Ishikawa (cell line): ENCODE results near the gene SH3PXD2A.

Experiments used
- EP300 ChIP-seq: IDR thresholded peaks from 2 replicates; pipeline ENCODE4 v1.6.1; 2012; ENCODE audit warnings: borderline replicate concordance
- MAX ChIP-seq: IDR thresholded peaks from 2 replicates; pipeline ENCODE4 v1.6.1; 2012
- NFIC ChIP-seq: IDR thresholded peaks from 2 replicates; pipeline ENCODE4 v1.6.1; 2012
- RAD21 ChIP-seq: IDR thresholded peaks from 2 replicates; pipeline ENCODE4 v1.6.1; 2012; ENCODE audit warnings: low read depth
- TCF12 ChIP-seq: IDR thresholded peaks from 2 replicates; pipeline ENCODE4 v1.6.1; 2012; ENCODE audit warnings: low read depth
- ZBTB7A ChIP-seq: IDR thresholded peaks from 2 replicates; pipeline ENCODE4 v1.6.1; 2012; ENCODE audit warnings: low read depth

GRCh38 chr10:103600956-103601569 lies 254.3 kb downstream of the SH3PXD2A start:
- TF ChIP-seq EP300 = no peak
- TF ChIP-seq TCF12 = no peak
- no peak for TF ChIP-seq MAX
- TF ChIP-seq NFIC = no peak
- no peak for TF ChIP-seq RAD21
- no peak for TF ChIP-seq ZBTB7A
